ENCODE results near the gene VPS18.

The VPS18 gene

DNA sequence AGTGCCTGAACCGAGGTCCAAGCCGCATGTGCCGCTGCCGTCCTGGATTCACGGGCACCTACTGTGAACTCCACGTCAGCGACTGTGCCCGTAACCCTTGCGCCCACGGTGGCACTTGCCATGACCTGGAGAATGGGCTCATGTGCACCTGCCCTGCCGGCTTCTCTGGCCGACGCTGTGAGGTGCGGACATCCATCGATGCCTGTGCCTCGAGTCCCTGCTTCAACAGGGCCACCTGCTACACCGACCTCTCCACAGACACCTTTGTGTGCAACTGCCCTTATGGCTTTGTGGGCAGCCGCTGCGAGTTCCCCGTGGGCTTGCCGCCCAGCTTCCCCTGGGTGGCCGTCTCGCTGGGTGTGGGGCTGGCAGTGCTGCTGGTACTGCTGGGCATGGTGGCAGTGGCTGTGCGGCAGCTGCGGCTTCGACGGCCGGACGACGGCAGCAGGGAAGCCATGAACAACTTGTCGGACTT is 42.0 kb downstream of the VPS18 start:
- H3K4me3 ChIP-seq (ENCODE audit: low read depth, low read length), result no peak overlapping the region

GRCh38 chr15:40936709-40937666 is 42.7 kb downstream of the VPS18 start:
- no peak overlapping the region for H3K4me3 ChIP-seq (ENCODE audit: low read depth, low read length)
- TF ChIP-seq, protein P1, sequence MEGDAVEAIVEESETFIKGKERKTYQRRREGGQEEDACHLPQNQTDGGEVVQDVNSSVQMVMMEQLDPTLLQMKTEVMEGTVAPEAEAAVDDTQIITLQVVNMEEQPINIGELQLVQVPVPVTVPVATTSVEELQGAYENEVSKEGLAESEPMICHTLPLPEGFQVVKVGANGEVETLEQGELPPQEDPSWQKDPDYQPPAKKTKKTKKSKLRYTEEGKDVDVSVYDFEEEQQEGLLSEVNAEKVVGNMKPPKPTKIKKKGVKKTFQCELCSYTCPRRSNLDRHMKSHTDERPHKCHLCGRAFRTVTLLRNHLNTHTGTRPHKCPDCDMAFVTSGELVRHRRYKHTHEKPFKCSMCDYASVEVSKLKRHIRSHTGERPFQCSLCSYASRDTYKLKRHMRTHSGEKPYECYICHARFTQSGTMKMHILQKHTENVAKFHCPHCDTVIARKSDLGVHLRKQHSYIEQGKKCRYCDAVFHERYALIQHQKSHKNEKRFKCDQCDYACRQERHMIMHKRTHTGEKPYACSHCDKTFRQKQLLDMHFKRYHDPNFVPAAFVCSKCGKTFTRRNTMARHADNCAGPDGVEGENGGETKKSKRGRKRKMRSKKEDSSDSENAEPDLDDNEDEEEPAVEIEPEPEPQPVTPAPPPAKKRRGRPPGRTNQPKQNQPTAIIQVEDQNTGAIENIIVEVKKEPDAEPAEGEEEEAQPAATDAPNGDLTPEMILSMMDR (IDR thresholded peaks at IDR 0.05; ENCODE audit: low read depth, low read length), result no peak

More for the DNA sequence above, 42.0 kb downstream of the VPS18 start:
- TF ChIP-seq, protein P1 (IDR thresholded peaks at IDR 0.05; ENCODE audit: low read depth, low read length), result no peak

GRCh38 chr15:40937762-40938535 is 43.7 kb downstream of the VPS18 start:
- H3K4me3 ChIP-seq (ENCODE audit: low read depth, low read length), result no peak overlapping the region
- TF ChIP-seq, protein P1 (IDR thresholded peaks at IDR 0.05; ENCODE audit: low read depth, low read length), result peak; percentile 27; the same call in 1 of the 2 replicates

DNA sequence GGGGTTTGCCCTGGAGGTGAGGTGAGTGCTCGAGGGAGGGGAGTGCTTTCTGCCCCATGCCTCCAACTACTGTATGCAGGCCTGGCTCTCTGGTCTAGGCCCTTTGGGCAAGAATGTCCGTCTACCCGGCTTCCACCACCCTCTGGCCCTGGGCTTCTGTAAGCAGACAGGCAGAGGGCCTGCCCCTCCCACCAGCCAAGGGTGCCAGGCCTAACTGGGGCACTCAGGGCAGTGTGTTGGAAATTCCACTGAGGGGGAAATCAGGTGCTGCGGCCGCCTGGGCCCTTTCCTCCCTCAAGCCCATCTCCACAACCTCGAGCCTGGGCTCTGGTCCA is 44.3 kb downstream of the VPS18 start:
- H3K4me3 ChIP-seq (ENCODE audit: low read depth, low read length), result no peak overlapping the region
- TF ChIP-seq, protein P1 (IDR thresholded peaks at IDR 0.05; ENCODE audit: low read depth, low read length), result no peak

GRCh38 chr15:40940296-40940801 is 46.1 kb downstream of the VPS18 start:
- TF ChIP-seq, protein P1 (IDR thresholded peaks at IDR 0.05; ENCODE audit: low read depth, low read length), result no peak
- no peak overlapping the region for H3K4me3 ChIP-seq (ENCODE audit: low read depth, low read length)

DNA sequence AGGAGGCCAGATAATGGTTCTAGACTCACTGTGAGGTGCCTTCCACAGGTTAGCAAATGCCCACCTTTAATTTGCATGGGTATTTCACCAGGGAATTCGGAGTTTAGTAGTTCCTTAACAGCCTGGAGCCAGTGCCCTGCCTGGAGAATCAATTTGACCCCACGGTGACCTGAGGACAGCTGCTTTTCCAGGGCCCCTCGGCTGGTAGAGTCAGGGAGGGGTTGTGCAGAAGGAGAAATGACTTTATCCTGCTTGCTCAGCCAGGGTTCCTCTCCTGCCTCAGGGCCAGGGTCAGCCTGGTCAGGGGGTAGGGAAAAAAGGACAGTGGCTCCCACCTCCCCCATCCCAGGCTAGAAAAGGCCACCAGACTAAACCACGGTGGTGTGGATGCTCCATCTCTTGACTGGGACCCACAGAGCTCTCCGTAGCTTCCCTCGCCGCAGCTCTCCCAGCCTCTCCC is 46.8 kb downstream of the VPS18 start:
- H3K4me3 ChIP-seq (ENCODE audit: low read depth, low read length), result peak overlapping the region; percentile 29
- TF ChIP-seq, protein P1 (IDR thresholded peaks at IDR 0.05; ENCODE audit: low read depth, low read length), result no peak

Data from WI38 (cell line).